ENCODE measurements around the gene NFKBIZ. TPM values are rescaled to one million over a fixed set of nuclear protein-coding genes. Genes with fewer than 3 reads are reported as not detected.
A peak's percentile ranks its signal among the peaks of the same experiment; 100 is the strongest.

Gene NFKBIZ
- total and polyA plus RNA-seq, 11 donors = 5.6 to 44.8 (median 9.9) TPM

GRCh38 chr3:101828276-101828675 lies 21.0 kb upstream of the NFKBIZ start:
- DNase-seq (no peak), ATAC-seq (no peak)
- Histone ChIP-seq H3K36me3 (peaks cover 0 to 3% (median 0%) of the 10 kb centered on the region in 9 donors), H3K4me1 (peaks cover 0 to 38% (median 33%) of the 10 kb centered on the region in 12 donors), H3K9me3 (no peaks in the 10 kb centered on the region), H3K27me3 (no peaks in the 10 kb centered on the region), H3K4me3 (peak overlapping the region in 11 of 12 donors; percentile 37 to 71 (median 63)), H3K27ac (peak overlapping the region; percentile 34 to 91 (median 85))
- intact Hi-C loops (cut with DNase I) = loop anchor here in 2 of 10 donors (10.0 kb wide), 2 partner anchors 117 to 907 kb away; no protein-coding TSS in a partner anchor
- no peak for TF ChIP-seq POLR2A (IDR thresholded peaks at IDR 0.05)
- TF ChIP-seq, protein P1, sequence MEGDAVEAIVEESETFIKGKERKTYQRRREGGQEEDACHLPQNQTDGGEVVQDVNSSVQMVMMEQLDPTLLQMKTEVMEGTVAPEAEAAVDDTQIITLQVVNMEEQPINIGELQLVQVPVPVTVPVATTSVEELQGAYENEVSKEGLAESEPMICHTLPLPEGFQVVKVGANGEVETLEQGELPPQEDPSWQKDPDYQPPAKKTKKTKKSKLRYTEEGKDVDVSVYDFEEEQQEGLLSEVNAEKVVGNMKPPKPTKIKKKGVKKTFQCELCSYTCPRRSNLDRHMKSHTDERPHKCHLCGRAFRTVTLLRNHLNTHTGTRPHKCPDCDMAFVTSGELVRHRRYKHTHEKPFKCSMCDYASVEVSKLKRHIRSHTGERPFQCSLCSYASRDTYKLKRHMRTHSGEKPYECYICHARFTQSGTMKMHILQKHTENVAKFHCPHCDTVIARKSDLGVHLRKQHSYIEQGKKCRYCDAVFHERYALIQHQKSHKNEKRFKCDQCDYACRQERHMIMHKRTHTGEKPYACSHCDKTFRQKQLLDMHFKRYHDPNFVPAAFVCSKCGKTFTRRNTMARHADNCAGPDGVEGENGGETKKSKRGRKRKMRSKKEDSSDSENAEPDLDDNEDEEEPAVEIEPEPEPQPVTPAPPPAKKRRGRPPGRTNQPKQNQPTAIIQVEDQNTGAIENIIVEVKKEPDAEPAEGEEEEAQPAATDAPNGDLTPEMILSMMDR (IDR thresholded peaks at IDR 0.05) = no peak
- WGBS, 4 donors = 8 to 25% (median 21%) methylated on average over 3 of the region's 3 CpGs

- Histone ChIP-seq H3K4me1 (peaks cover 0 to 44% (median 36%) of the 10 kb centered on the region in 12 donors), H3K36me3 (no peaks in the 10 kb centered on the region), H3K27ac (peak overlapping the region; percentile 48 to 91 (median 85)), H3K27me3 (no peaks in the 10 kb centered on the region), H3K9me3 (no peaks in the 10 kb centered on the region), H3K4me3 (peak overlapping the region in 9 of 12 donors; percentile 51 to 71 (median 65))
- intact Hi-C loops (cut with DNase I) = loop anchor here in 2 of 10 donors (10.0 kb wide), 2 partner anchors 116 to 906 kb away; no protein-coding TSS in a partner anchor
- ATAC-seq = peak; percentile 88 to 96 (median 94)
- DNase-seq = peak; percentile 60 to 86 (median 76)
- WGBS, 4 donors = 22 to 28% (median 25%) methylated on average over 9 of the region's 9 CpGs
- TF ChIP-seq, protein P1 (IDR thresholded peaks at IDR 0.05) = no peak
- TF ChIP-seq POLR2A (IDR thresholded peaks at IDR 0.05) = no peak
Observed at GRCh38 chr3:101828691-101829436, 20.4 kb upstream of the NFKBIZ start.

GRCh38 chr3:101829437-101829830 lies 19.9 kb upstream of the NFKBIZ start:
- no peak for ATAC-seq
- Histone ChIP-seq H3K4me1 (peaks cover 0 to 50% (median 36%) of the 10 kb centered on the region in 12 donors), H3K36me3 (no peaks in the 10 kb centered on the region), H3K27ac (peak overlapping the region; percentile 48 to 91 (median 85)), H3K27me3 (no peaks in the 10 kb centered on the region), H3K9me3 (no peaks in the 10 kb centered on the region), H3K4me3 (peak overlapping the region in 7 of 12 donors; percentile 52 to 71 (median 65))
- 39 to 54% (median 46%) methylated on average over 2 of the region's 2 CpGs for WGBS, 4 donors
- intact Hi-C loops (cut with DNase I) = loop anchor here in 2 of 10 donors (10.0 kb wide), 2 partner anchors 115 to 905 kb away; no protein-coding TSS in a partner anchor
- TF ChIP-seq POLR2A (IDR thresholded peaks at IDR 0.05) = no peak
- TF ChIP-seq, protein P1 (IDR thresholded peaks at IDR 0.05) = no peak
- no peak for DNase-seq

- peaks cover 0 to 51% (median 36%) of the 10 kb centered on the region in 12 donors for H3K4me1 ChIP-seq
- no peak for TF ChIP-seq POLR2A (IDR thresholded peaks at IDR 0.05)
- TF ChIP-seq, protein P1 (IDR thresholded peaks at IDR 0.05) = no peak
- ATAC-seq (no peak), DNase-seq (no peak)
- no peaks in the 10 kb centered on the region for H3K36me3 ChIP-seq
- peak overlapping the region in 8 of 12 donors; percentile 79 to 91 (median 86) for H3K27ac ChIP-seq
- peak overlapping the region in 1 of 12 donors; percentile 52 for H3K4me3 ChIP-seq
- H3K9me3 ChIP-seq = no peaks in the 10 kb centered on the region
- intact Hi-C loops (cut with DNase I) = loop anchor here in 3 of 10 donors (2.0 to 10.0 kb wide), 3 partner anchors 17 to 905 kb away; no protein-coding TSS in a partner anchor
- WGBS, 4 donors = 74 to 80% (median 76%) methylated on average over 2 of the region's 2 CpGs
- H3K27me3 ChIP-seq = no peaks in the 10 kb centered on the region
Observed at GRCh38 chr3:101829874-101830273, 19.4 kb upstream of the NFKBIZ start.
